GM23338 (cell line): ENCODE data around the gene CACTIN. TPM values are rescaled to one million over a fixed set of nuclear protein-coding genes. Genes with fewer than 3 reads are reported as not detected.

ENCODE experiments used
- ATAC-seq: fragments of 200-7000 bp; cut with Tn5 transposase; 3 replicates; pipeline ENCODE4 v1.9.1; 2020
- DNase-seq: peaks from one replicate; pipeline ENCODE4 v3.0.0-alpha.2; 2015; ENCODE audit warnings: low spot score
- H2AFZ ChIP-seq: fragments of 200-600 bp; sonication (generic); 2 replicates; pipeline ENCODE4 v1.8.0; 2016; ENCODE audit warnings: antibody characterized with exemption, mild to moderate bottlenecking, moderate library complexity
- H3F3A ChIP-seq: fragments of 200-600 bp; sonication (generic); replicated peaks from 2 replicates; pipeline ENCODE4 v1.8.0; 2017; ENCODE audit warnings: antibody characterized with exemption, mixed run types, low read depth
- H3K27ac ChIP-seq: fragments of 200-600 bp; sonication (generic); 2 replicates; pipeline ENCODE4 v1.6.1; 2016; ENCODE audit warnings: low read depth
- H3K27me3 ChIP-seq: fragments of 200-600 bp; sonication (generic); 2 replicates; pipeline ENCODE4 v1.8.0; 2016; ENCODE audit warnings: mild to moderate bottlenecking, mixed run types, moderate library complexity; ENCODE audit not compliant: insufficient read depth
- H3K36me3 ChIP-seq: fragments of 200-600 bp; sonication (generic); 2 replicates; pipeline ENCODE4 v1.8.0; 2016; ENCODE audit warnings: mild to moderate bottlenecking; ENCODE audit not compliant: insufficient read depth
- H3K4me1 ChIP-seq: fragments of 200-600 bp; sonication (generic); 2 replicates; pipeline ENCODE4 v1.8.0; 2016; ENCODE audit warnings: mild to moderate bottlenecking, moderate library complexity; ENCODE audit not compliant: insufficient read depth
- H3K4me2 ChIP-seq: fragments of 200-600 bp; sonication (generic); 2 replicates; pipeline ENCODE4 v1.7.1; 2017; ENCODE audit warnings: mixed run types
- H3K4me3 ChIP-seq: fragments of 200-600 bp; sonication (generic); 2 replicates; pipeline ENCODE4 v1.6.1; 2016; ENCODE audit warnings: mixed run types
- H3K79me2 ChIP-seq: fragments of 200-600 bp; sonication (generic); replicated peaks from 2 replicates; pipeline ENCODE4 v1.8.0; 2017; ENCODE audit warnings: mild to moderate bottlenecking; ENCODE audit not compliant: insufficient read depth
- H3K9me2 ChIP-seq: fragments of 200-600 bp; sonication (generic); 2 replicates; pipeline ENCODE4 v1.8.0; 2017; ENCODE audit not compliant: insufficient read depth
- H4K20me1 ChIP-seq: fragments of 200-600 bp; sonication (generic); replicated peaks from 2 replicates; pipeline ENCODE4 v1.8.0; 2017; ENCODE audit warnings: mild to moderate bottlenecking; ENCODE audit not compliant: insufficient read depth
- H3K27ac Mint-ChIP-seq: 2 replicates; pipeline ENCODE4 v1.8.0; 2020; ENCODE audit warnings: inconsistent platforms, mild to moderate bottlenecking, moderate library complexity, mixed read lengths
- H3K27me3 Mint-ChIP-seq: 3 replicates; pipeline ENCODE4 v1.8.0; 2022; ENCODE audit warnings: low read depth, mild to moderate bottlenecking, moderate library complexity, mixed read lengths, inconsistent platforms; ENCODE audit not compliant: insufficient read depth, poor library complexity
- H3K36me3 Mint-ChIP-seq: 3 replicates; pipeline ENCODE4 v1.8.0; 2021; ENCODE audit warnings: low read depth, mild to moderate bottlenecking, inconsistent platforms, moderate library complexity, mixed read lengths
- H3K4me1 Mint-ChIP-seq: 3 replicates; pipeline ENCODE4 v1.8.0; 2020; ENCODE audit warnings: mild to moderate bottlenecking, inconsistent platforms, mixed read lengths
- H3K4me3 Mint-ChIP-seq: 3 replicates; pipeline ENCODE4 v1.8.0; 2021; ENCODE audit warnings: moderate library complexity, mild to moderate bottlenecking, inconsistent platforms, mixed read lengths
- H3K9me3 Mint-ChIP-seq: 3 replicates; pipeline ENCODE4 v1.8.0; 2020; ENCODE audit warnings: moderate library complexity, mild to moderate bottlenecking, inconsistent platforms, mixed read lengths
- EZH2 ChIP-seq: fragments of 200-600 bp; sonication (generic); IDR thresholded peaks from one replicate; pipeline ENCODE4 v1.8.0; 2017; ENCODE audit warnings: antibody characterized with exemption, mild to moderate bottlenecking, low read depth; ENCODE audit not compliant: unreplicated experiment
- JUNB ChIP-seq: IDR thresholded peaks from one replicate; pipeline ENCODE4 v1.6.1; 2016; ENCODE audit warnings: antibody characterized with exemption; ENCODE audit not compliant: unreplicated experiment
- NANOG ChIP-seq: IDR thresholded peaks from 2 replicates; pipeline ENCODE4 v1.6.1; 2016; ENCODE audit warnings: antibody characterized with exemption, borderline replicate concordance
- POLR2AphosphoS5 ChIP-seq: IDR thresholded peaks from 2 replicates; pipeline ENCODE4 v1.6.1; 2016; ENCODE audit warnings: antibody characterized with exemption, low read depth
- STAT1 ChIP-seq: IDR thresholded peaks from one replicate; pipeline ENCODE4 v1.6.1; 2016; ENCODE audit warnings: antibody characterized with exemption; ENCODE audit not compliant: unreplicated experiment
- ZNF114 ChIP-seq: fragments of 250-450 bp; sonication (Bioruptor Pico); IDR thresholded peaks from 2 replicates; pipeline ENCODE4 v1.5.0; 2020; ENCODE audit warnings: mild to moderate bottlenecking, moderate library complexity
- ZNF331 ChIP-seq: fragments of 250-450 bp; sonication (Bioruptor Pico); IDR thresholded peaks from 2 replicates; pipeline ENCODE4 v1.5.0; 2020; ENCODE audit warnings: low read depth, mild to moderate bottlenecking, moderate library complexity
- polyA plus RNA-seq: library from polyadenylated mRNA; unstranded; fragments of >200 nt; fragmentation: Nextera tagmentation; extraction: Ambion mirVana; gene quantifications from 2 replicates; pipeline ENCODE4 v1.2.1, GENCODE V29; 2016
- total RNA-seq: library from RNA; depleted of rRNA; stranded (reverse); fragments of >200 nt; shearing (Covaris generic); gene quantifications from 2 replicates; pipeline ENCODE4 v1.2.3, GENCODE V29; 2014
- TF ChIP-seq, protein P1 (sequence below): fragments of 250-450 bp; sonication (Bioruptor Pico); IDR thresholded peaks from 2 replicates; pipeline ENCODE4 v1.5.0; 2020; ENCODE audit warnings: mild to moderate bottlenecking, moderate library complexity
- TF ChIP-seq, protein P2 (sequence below), 2 experiments: fragments of 200-600 bp in 1 of 2; sonication (generic) in 1 of 2; conservative IDR thresholded peaks; 2 replicates each; pipeline versions ENCODE4 v1.5.1 to v1.6.1; 2016 to 2017; ENCODE audit warnings: antibody characterized with exemption in 2 of 2, low read depth in 2 of 2, mild to moderate bottlenecking in 2 of 2, moderate library complexity in 1 of 2

Gene CACTIN
- total and polyA plus RNA-seq, 2 experiments from 2014 or later: 14.3 to 47.4 TPM

DNA sequence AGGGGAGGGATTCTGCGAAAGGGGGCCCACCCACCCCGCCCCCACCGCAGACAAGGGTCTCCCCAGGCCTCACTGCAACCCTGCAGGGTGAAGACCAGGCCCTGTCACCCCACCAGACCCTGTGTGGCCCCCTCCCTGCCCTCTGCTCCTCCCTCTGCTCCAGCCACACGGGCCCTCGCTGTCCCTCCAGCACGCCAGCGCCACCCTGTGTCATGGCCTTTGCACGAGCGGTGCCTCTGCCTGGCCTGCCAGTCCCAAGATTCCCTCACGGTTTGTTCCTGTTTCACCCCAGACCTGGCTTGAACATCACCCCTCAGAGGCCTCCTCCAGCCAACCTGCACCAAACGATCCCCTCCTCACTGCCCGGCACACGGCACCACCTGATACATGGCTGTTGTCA, 46.4 kb upstream of the CACTIN start (continued):
- TF ChIP-seq, protein P1, sequence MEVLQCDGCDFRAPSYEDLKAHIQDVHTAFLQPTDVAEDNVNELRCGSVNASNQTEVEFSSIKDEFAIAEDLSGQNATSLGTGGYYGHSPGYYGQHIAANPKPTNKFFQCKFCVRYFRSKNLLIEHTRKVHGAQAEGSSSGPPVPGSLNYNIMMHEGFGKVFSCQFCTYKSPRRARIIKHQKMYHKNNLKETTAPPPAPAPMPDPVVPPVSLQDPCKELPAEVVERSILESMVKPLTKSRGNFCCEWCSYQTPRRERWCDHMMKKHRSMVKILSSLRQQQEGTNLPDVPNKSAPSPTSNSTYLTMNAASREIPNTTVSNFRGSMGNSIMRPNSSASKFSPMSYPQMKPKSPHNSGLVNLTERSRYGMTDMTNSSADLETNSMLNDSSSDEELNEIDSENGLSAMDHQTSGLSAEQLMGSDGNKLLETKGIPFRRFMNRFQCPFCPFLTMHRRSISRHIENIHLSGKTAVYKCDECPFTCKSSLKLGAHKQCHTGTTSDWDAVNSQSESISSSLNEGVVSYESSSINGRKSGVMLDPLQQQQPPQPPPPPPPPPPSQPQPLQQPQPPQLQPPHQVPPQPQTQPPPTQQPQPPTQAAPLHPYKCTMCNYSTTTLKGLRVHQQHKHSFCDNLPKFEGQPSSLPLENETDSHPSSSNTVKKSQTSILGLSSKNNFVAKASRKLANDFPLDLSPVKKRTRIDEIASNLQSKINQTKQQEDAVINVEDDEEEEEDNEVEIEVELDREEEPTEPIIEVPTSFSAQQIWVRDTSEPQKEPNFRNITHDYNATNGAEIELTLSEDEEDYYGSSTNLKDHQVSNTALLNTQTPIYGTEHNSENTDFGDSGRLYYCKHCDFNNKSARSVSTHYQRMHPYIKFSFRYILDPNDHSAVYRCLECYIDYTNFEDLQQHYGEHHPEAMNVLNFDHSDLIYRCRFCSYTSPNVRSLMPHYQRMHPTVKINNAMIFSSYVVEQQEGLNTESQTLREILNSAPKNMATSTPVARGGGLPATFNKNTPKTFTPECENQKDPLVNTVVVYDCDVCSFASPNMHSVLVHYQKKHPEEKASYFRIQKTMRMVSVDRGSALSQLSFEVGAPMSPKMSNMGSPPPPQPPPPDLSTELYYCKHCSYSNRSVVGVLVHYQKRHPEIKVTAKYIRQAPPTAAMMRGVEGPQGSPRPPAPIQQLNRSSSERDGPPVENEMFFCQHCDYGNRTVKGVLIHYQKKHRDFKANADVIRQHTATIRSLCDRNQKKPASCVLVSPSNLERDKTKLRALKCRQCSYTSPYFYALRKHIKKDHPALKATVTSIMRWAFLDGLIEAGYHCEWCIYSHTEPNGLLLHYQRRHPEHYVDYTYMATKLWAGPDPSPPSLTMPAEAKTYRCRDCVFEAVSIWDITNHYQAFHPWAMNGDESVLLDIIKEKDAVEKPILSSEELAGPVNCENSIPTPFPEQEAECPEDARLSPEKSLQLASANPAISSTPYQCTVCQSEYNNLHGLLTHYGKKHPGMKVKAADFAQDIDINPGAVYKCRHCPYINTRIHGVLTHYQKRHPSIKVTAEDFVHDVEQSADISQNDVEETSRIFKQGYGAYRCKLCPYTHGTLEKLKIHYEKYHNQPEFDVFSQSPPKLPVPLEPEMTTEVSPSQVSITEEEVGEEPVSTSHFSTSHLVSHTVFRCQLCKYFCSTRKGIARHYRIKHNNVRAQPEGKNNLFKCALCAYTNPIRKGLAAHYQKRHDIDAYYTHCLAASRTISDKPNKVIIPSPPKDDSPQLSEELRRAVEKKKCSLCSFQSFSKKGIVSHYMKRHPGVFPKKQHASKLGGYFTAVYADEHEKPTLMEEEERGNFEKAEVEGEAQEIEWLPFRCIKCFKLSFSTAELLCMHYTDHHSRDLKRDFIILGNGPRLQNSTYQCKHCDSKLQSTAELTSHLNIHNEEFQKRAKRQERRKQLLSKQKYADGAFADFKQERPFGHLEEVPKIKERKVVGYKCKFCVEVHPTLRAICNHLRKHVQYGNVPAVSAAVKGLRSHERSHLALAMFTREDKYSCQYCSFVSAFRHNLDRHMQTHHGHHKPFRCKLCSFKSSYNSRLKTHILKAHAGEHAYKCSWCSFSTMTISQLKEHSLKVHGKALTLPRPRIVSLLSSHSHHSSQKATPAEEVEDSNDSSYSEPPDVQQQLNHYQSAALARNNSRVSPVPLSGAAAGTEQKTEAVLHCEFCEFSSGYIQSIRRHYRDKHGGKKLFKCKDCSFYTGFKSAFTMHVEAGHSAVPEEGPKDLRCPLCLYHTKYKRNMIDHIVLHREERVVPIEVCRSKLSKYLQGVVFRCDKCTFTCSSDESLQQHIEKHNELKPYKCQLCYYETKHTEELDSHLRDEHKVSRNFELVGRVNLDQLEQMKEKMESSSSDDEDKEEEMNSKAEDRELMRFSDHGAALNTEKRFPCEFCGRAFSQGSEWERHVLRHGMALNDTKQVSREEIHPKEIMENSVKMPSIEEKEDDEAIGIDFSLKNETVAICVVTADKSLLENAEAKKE (CRISPR knock-in tag): no peak

DNA sequence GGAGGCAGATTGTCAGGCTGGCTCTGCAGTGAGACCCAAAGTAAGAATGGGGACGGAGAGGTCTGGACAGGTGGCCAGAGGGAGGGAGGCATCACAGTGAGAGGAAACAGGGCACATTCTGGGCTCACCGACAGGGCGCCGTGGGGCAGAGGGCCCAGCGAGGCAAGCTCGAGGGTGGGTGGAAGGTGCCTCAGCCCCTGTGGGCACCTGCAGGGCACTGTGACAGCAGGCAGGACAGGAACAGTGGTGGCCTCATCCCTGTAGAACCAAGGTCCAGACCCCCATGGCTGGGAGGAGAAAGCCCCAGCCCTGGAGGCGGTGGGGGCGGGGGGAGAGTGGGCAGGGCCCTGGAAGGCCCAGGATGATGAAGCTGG, 46.0 kb upstream of the CACTIN start:
- H3F3A ChIP-seq: no peaks in the 10 kb centered on the region
- H3K4me2 ChIP-seq: no peak overlapping the region
- DNase-seq: no peak
- H3K4me1 Mint-ChIP-seq: peaks cover 17% of the 10 kb centered on the region
- H2AFZ ChIP-seq: no peak overlapping the region
- no peaks in the 10 kb centered on the region for H3K27me3 ChIP-seq
- no peaks in the 10 kb centered on the region for H3K9me3 Mint-ChIP-seq
- no peak overlapping the region for H3K4me3 ChIP-seq
- H3K27ac ChIP-seq: no peak overlapping the region
- H3K36me3 Mint-ChIP-seq: peaks cover 3% of the 10 kb centered on the region; the same call in 1 of the 3 replicates
- no peaks in the 10 kb centered on the region for H3K36me3 ChIP-seq
- H3K4me3 Mint-ChIP-seq: no peak overlapping the region
- peaks cover 18% of the 10 kb centered on the region; the same call in 1 of the 2 replicates for H3K79me2 ChIP-seq
- H3K4me1 ChIP-seq: peaks cover 6% of the 10 kb centered on the region; the same call in 1 of the 2 replicates
- H3K27ac Mint-ChIP-seq: no peak overlapping the region
- H4K20me1 ChIP-seq: peaks cover 3% of the 10 kb centered on the region; the same call in 1 of the 2 replicates
- no peak for ATAC-seq
- no peaks in the 10 kb centered on the region for H3K9me2 ChIP-seq
- H3K27me3 Mint-ChIP-seq: peaks cover 15% of the 10 kb centered on the region
- TF ChIP-seq, protein P1 (CRISPR knock-in tag): no peak
- TF ChIP-seq ZNF331 (CRISPR knock-in tag) (no peak), JUNB (no peak), ZNF114 (no peak), EZH2 (no peak), POLR2AphosphoS5 (no peak), STAT1 (no peak), NANOG (no peak)
- TF ChIP-seq, protein P2, sequence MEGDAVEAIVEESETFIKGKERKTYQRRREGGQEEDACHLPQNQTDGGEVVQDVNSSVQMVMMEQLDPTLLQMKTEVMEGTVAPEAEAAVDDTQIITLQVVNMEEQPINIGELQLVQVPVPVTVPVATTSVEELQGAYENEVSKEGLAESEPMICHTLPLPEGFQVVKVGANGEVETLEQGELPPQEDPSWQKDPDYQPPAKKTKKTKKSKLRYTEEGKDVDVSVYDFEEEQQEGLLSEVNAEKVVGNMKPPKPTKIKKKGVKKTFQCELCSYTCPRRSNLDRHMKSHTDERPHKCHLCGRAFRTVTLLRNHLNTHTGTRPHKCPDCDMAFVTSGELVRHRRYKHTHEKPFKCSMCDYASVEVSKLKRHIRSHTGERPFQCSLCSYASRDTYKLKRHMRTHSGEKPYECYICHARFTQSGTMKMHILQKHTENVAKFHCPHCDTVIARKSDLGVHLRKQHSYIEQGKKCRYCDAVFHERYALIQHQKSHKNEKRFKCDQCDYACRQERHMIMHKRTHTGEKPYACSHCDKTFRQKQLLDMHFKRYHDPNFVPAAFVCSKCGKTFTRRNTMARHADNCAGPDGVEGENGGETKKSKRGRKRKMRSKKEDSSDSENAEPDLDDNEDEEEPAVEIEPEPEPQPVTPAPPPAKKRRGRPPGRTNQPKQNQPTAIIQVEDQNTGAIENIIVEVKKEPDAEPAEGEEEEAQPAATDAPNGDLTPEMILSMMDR (conservative IDR thresholded peaks at IDR 0.05; ENCODE audit: low read depth in 2 of 2): no peak
